GM21825 (cell line): ENCODE measurements around the gene COL27A1.
"Not testable (repeated sequence)": the region's sequence is repeated elsewhere in the genome, so short reads cannot be mapped to it uniquely, and the experiment has no call there.

Experiments
- ATAC-seq: cut with Tn5 transposase; IDR thresholded peaks from one replicate; pipeline ENCODE4 v1.9.1; 2021; ENCODE audit warnings: mild to moderate bottlenecking, moderate library complexity; ENCODE audit not compliant: unreplicated experiment

COL27A1 gene

DNA sequence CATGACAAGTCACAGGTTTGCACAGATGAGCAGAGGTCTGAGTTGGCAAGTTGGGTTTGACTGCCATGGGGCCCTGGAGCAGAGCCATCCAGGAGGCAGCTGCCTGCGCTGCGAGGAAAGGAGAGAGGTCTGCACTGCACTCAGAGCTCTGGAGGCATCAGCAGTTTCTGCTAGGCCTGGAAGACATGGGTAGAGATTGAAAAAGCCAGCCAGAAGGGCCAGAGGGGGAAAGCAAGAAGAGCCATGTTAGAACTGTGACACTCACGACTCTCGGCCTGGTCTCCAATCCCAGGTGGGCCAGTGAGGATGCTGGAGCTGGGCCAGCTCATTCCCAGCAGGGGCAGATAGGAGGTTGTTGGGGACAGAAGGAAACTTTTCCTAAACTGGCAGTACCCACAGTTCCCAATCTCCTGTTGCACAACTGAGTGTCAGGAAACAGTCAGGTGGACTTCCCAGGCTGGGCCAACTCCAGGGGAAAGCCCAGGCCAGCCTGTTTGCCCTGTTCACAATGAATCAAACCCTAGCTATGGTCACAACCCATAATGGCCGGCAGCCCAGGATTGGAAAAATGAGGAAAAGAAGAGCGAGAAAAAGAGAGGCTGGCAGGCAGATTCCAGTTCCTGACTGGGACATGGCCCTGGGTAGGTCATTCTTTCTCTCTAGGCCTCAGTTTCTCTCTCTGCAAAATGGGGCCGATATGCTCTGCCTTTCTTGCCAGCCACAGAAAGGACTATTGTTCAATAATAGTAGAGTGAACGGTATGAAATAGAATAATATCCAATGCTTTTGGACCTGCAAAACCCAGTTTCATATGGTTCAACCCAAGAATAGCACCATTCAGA is 159.8 kb downstream of the COL27A1 start:
- no peak for ATAC-seq

- ATAC-seq: no peak
These were observed 160.5 kb downstream of the COL27A1 start for GRCh38 chr9:114315723-114316363.

DNA sequence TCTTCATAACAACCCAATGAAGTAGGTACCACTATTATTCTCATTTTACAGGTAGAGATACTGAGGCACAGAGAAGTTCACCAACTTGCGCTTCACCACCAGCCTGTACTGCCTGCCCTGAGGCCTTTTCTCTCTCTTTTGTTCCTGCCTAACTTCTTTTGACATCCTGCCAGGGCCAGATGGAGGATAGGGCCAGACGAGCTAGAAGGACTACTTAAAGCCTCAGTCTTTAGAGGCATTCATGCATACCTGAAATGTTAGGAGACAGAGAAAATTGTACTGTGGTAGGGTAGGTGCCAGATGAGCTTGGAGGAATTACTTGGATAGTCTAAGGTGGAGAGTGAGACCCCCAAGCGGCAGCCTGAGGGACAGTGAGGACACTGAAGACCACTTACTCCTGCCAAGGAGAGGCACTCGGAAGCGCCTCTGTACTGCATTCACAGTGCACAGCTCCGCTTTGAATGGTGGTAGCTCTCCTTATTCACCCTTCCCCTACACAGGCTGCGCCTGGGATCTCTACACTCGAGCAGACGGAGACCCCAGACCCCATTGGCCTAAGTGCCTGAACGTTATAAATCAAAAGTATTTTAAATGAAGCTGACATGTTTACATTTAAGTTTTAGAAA is 161.4 kb downstream of the COL27A1 start:
- ATAC-seq: no peak

DNA sequence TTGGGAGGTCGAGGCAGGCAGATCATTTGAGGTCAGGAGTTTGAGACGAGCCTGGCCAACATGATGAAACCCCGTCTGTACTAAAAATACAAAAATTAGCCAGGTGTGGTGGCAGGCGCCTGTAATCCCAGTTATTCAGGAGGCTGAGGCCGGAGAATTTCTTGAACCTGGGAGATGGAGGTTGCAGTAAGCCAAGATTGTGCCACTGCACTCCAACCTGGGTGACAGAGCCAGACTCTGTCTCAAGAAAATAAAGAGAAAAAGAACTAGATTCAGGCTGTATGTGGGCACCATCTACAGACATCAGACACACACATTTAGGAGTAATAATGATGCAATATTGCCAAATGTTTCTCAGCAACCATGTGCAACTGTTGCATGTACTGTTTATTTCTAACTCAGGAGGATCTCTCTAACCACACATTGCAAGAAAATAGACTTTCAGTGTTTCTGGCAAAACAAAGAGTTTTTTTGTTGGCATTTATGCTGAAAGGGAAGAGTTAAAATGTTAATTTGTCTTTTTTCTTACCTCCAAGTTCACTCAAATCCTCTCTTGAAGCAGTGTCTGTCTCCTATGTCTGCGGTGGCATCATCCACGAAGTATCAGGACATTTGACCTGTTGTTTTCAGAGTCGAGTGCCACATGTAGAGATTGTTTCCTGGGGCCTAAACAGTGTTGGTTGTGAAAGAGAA is 162.5 kb downstream of the COL27A1 start:
- ATAC-seq: no peak

DNA sequence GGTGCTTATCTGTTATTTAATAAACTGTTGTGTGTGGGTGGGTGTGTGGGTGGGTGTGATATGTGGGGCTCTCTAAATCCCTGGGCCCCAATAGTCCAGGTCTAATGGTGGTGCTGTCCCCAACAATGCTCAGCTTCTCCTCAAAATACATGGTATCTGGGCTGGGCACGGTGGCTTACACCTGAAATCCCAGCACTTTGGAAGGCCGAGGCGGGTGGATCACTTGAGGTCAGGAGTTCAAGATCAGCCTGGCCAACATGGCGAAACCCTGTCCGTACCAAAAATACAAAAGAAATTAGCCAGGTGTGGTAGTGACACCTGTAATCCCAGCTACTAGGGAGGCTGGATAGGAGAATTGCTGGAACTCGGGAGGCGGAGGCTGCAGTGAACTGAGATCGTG is 163.1 kb downstream of the COL27A1 start:
- no peak for ATAC-seq

DNA sequence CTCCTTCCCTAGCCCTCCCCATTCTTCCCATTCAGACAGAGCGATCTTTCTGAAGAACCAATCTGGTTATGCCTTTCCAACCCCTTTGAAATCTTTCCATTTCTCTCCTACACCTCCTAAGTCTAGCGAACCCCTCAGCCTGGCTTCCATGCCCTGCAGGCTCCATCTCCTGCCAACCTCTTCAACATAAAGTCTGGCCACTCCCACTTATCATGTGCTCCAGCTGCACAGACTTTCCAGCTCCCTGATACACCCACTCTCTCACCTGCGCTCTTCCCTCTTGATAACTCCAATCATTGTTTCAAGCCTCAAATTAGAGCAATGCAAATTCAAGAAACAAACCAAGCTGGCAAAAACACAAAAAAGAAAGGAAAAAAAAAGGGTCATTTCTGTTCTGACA is 163.8 kb downstream of the COL27A1 start:
- no peak for ATAC-seq

DNA sequence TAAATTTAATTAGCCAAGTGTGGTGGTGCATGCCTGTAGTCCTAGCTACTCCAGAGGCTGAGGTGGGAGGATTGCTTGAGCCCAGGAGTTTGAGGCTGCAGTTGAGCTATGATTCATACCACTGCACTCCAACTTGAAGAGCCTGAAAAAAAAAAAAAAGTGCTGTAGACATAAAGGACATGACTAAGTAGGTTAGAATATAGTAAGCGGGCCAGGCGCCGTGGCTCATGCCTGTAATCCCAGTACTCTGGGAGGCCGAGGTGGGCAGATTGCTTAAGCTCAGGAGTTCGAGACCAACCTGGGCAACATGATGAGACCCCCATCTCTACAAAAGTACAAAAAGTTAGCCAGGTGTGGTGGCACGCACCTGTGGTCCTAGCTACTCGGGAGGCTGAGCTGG is 165.4 kb downstream of the COL27A1 start:
- ATAC-seq: not testable (repeated sequence)

DNA sequence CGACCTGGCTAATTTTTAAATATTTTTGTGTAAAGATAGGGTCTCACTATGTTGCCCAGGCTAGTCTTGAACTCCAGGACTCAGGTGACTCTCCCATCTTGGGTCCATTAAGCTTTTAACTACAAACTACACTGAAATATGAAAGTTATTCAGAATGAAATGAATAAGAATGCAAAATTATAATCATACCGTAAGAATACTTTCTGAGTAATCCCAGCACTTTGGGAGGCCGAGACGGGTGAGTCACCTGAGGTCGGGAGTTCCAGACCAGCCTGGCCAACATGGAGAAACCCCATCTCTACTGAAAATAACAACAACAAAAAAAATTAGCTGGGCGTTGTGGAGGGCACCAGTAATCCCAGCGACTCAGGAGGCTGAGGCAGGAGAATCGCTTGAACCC is 166.4 kb downstream of the COL27A1 start:
- ATAC-seq: no peak

DNA sequence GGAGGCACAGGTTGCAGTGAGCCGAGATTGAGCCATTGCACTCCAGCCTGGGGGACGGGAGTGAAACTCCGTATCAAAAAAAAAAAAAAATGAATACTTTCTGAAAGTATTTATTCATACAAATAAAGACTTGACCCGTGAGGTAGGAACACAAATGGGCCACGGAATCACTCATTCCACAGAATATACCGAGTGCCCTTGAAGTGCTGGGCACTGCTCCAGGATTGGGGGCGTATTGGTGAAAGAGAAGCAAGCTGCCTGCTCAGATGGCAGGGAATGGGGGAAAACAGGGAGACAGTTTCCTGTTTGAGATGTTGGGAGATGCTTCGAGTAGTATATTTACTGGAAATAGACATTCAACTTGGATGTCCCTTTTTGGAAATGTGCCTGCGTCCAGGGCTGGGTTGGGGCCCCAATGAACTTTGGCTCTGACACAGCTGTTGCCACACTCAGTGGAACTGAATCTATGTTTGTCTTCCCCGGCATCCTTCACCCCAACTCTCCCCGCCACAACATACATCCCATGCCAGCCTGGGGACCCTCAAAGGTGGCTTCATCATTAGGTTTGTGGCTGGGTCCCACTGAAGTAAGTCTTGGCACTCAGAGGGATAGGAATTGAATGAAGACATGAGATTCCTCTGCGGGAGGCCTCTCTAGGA is 167.0 kb downstream of the COL27A1 start:
- ATAC-seq: not testable (repeated sequence)

- ATAC-seq: not testable (repeated sequence)
These were observed 167.6 kb downstream of the COL27A1 start, which contains the start of gene ORM1 for GRCh38 chr9:114322831-114323531. ORM1 (plus strand) TSS chr9:114323098; CDS start chr9:114323134, 36 bp downstream.

- not testable (repeated sequence) for ATAC-seq
These were observed 168.5 kb downstream of the COL27A1 start for GRCh38 chr9:114323849-114324248.

DNA sequence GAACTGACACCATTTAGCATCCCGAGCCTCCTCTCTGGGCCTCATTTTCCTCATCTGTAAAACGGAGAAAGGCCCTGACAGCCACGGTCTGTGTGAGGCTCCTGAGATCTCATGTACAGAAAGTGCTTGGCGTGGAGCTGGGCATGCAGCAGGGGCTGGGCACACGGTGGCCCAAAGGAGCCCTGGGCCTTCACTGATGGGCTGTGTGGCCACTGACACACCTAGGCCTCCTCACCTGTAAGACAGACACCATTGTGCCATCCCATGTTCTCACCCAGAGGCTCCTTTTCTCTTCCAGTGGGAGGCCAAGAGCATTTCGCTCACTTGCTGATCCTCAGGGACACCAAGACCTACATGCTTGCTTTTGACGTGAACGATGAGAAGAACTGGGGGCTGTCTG is 169.2 kb downstream of the COL27A1 start:
- no peak for ATAC-seq

DNA sequence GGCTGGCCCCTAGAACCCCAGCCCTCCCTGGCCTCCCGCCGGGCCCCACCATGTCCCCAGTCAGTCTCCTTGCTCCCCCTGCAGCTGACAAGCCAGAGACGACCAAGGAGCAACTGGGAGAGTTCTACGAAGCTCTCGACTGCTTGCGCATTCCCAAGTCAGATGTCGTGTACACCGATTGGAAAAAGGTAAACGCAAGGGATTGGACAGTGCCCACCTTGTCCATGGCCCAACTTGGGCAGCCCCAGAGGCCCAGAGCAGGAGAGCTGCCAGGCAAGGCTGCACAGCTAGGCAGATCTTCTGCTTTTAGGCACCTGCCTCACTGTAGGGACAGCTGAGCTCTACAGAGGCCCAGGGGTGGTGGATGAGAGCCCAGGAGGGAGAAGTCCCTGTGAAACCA is 169.6 kb downstream of the COL27A1 start:
- not testable (repeated sequence) for ATAC-seq

DNA sequence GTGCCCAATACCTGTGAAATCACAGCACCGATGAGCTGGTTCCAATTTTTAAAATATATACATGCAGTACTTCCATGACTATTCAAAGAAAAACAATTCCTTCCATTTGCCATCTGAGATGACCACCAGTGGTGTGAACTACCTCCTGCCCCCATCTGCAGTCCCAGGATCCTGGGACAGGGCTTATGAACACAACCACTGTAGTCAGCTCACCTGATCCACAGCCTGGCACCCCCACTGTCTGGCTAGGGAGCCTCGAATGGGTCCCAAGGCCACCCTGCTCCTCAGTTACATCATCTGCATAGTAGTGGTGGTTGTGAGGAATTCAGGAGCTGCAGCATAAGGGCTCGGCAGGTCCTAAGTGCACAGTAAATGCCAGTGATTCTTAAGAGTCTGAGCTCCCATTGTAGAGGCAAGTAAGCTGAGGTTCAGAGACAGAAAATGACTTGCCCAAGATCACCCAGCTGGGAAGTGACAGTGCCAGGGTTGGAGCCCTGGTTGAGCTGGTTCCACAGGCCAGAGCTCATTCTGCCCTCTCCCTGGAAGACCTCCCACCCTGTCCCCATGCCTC is 170.4 kb downstream of the COL27A1 start:
- ATAC-seq: not testable (repeated sequence)

DNA sequence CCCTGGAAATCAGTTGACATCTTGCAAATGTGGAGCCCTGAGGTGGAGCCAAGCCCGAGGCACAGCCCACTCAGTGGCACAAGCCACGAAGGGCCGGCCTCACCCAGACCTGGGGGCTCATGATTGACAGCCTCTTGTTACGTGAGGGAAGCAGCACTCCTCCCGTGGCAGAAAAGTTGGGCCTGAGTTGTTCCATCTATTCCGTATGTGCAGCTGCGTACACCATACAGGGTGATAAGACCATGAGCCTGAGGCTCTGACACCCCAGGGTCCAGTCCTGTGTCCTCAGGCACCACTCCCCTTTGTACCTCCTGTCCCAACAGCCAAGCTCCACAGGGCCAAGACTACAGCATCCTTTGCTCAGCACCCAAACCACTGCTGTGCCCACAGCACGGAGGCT is 172.4 kb downstream of the COL27A1 start:
- ATAC-seq: no peak

DNA sequence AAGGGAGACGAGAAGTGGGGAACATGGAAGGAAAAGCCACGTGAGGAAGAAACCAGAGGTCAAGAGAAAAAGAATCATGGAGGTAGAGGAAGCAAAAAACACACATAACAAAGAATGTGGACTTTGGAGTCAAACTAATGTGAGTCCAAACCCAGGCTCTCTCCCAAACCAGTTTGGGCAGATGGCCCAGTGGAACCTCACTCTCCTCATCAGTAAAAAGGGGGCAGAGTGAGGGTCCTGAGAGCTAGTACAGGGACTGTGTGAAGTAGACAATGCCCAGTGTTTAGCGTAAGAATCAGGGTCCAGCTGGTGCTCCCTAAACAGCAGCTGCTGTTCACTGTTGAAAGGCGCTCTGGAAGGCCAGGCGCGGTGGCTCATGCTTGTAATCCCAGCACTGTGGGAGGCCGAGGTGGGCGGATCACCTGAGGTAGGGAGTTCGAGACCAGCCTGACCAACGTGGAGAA is 173.1 kb downstream of the COL27A1 start:
- ATAC-seq: not testable (repeated sequence)

DNA sequence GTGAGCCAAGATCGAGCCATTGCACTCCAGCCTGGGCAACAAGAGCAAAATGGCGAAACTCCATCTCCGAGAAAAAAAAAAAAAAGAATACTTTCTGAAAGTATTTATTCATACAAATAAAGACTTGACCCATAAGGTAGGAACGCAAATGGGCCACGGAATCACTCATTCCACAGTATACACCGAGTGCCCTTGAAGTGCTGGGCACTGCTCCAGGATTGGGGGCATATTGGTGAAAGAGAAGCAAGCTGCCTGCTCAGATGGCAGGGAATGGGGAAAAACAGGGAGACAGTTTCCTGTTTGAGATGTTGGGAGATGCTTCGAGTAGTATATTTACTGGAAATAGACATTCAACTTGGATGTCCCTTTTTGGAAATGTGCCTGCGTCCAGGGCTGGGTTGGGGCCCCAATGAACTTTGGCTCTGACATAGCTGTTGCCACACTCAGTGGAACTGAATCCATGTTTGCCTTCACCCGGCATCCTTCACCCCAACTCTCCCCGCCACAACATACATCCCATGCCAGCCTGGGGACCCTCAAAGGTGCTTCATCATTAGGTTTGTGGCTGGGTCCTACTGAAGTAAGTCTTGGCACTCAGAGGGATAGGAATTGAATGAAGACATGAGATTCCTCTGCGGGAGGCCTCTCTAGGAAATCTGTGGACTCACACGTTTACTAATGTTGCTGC is 173.7 kb downstream of the COL27A1 start:
- not testable (repeated sequence) for ATAC-seq

DNA sequence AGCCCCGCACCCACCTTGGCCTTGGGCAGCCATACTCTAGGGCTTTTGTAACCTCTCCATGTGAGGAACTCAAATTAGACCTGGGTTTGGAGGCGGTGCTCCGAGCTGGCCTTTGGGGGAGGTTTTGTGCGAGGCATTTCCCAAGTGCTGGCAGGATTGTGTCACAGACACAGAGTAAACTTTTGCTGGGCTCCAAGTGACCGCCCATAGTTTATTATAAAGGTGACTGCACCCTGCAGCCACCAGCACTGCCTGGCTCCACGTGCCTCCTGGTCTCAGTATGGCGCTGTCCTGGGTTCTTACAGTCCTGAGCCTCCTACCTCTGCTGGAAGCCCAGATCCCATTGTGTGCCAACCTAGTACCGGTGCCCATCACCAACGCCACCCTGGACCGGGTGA is 174.3 kb downstream of the COL27A1 start, which contains the start of gene ORM2:
Gene ORM2 (plus strand): TSS at position 245 of the 398 bp plus-strand sequence. CDS start 36 bp downstream, at position 281.
- not testable (repeated sequence) for ATAC-seq

DNA sequence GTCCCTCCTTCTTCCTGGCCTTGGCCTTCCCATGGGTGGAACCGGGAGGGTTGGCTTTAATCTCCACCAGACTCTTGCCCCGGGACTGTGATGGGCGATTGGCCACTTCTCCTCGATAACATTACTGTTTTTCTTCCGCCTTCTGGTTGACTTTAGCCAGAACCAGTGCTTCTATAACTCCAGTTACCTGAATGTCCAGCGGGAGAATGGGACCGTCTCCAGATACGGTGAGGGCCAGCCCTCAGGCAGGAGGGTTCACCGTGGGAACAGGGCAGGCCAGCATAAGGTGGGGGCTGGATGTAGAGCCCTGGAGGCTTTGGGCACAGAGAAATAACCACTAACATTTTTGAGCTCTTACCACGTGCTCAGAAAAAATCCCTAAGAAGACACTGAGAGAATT is 175.3 kb downstream of the COL27A1 start:
- ATAC-seq: no peak
